Stimulated activated CD4-positive, alpha-beta T cell treated with anti-CD3 and anti-CD28 coated beads, TNF-alpha, amount 100 ng/mL, for 48 hours (primary cell): ENCODE data around the gene DLEC1.
A peak's percentile ranks its signal among the peaks of the same experiment; 100 is the strongest.

Experiments used
- DNase-seq, 3 donors: peaks; one replicate each; pipeline ENCODE4 v3.0.0-alpha.2; 2020; ENCODE audit warnings: low read depth in 3 of 3

Gene DLEC1

GRCh38 chr3:38039101-38039898, at the start of gene DLEC1:
Gene DLEC1 (plus strand): TSS chr3:38039208. CDS start chr3:38039226, 18 bp downstream.
- DNase-seq, result peak; percentile 58 to 73 (median 69)

- no peak for DNase-seq
These were observed 49.1 kb upstream of the DLEC1 start for GRCh38 chr3:37989821-37990480.

- DNase-seq, result no peak
These were observed 48.5 kb upstream of the DLEC1 start, which contains the start of gene VILL for GRCh38 chr3:37990527-37990926. Gene VILL (plus strand): TSS chr3:37990786. CDS start chr3:37993673, 2,887 bp downstream.

GRCh38 chr3:37991109-37991508, 47.9 kb upstream of the DLEC1 start:
- no peak for DNase-seq

GRCh38 chr3:37991823-37992222, 47.2 kb upstream of the DLEC1 start:
- DNase-seq, result no peak

- no peak for DNase-seq
These were observed 46.5 kb upstream of the DLEC1 start for GRCh38 chr3:37992271-37993066.

- DNase-seq, result no peak
These were observed 45.9 kb upstream of the DLEC1 start for GRCh38 chr3:37993067-37993455.

DNA sequence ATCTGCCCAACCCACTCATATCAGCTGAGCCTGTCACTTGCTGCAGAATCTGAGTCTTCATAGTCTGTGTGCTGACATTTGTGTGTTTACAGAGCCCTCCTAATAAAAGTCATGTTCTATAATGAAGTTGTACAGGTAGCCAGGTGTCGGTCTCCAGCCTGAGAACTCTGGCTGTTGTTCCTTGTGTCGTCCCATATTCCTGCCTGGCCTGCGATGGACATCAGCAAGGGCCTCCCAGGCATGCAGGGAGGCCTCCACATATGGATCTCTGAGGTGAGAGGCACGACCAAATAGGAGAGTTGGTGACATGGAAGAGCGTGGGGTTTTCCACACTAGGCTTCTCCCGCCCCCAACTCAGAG, 45.6 kb upstream of the DLEC1 start:
- no peak for DNase-seq

GRCh38 chr3:37993820-37994638, 45.0 kb upstream of the DLEC1 start:
- DNase-seq, result peak; percentile 64 to 65 (median 64)

DNA sequence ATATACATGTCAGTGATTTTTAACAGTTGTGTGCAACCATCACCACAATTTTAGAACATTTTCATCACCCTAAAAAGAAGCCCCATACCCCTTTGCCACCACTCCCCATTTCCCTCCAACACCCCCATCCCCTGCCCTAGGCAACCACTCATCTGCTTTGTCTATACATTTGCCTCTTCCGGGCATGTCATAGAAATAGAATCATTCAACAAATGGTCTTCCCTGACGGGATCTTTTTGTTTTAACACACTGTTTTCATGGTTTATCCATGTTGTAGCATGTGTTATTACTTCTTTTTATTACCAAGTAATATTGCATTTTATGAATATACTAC, 44.4 kb upstream of the DLEC1 start:
- DNase-seq, result no peak

GRCh38 chr3:37995652-37996641, 43.1 kb upstream of the DLEC1 start:
- no peak for DNase-seq

DNA sequence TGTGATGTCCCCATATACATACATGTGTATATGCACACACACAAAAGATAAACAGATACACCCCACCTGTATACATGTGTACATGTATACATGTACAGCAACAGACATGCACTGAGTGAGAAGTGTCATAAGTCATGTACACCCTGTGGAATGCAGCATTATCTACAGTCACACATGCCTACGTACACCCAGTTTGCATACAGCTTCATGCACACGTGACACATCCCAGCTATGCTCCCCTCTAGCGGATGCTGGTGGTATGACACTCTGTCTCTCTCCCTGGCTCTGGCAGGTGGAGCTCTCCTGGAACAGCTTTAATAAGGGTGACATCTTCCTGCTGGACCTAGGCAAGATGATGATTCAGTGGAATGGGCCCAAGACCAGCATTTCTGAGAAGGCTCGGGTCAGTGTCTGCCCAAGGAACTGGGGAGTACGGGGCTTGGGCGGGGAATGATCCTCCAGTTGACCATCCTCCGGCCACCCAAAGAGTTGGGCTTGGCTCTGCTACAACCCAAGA, 42.2 kb upstream of the DLEC1 start:
- peak; percentile 61 to 79 (median 76) for DNase-seq

GRCh38 chr3:37997342-37997741, 41.7 kb upstream of the DLEC1 start:
- no peak for DNase-seq

- no peak for DNase-seq
These were observed 41.1 kb upstream of the DLEC1 start for GRCh38 chr3:37997791-37998370.

GRCh38 chr3:37999836-38000235, 39.2 kb upstream of the DLEC1 start:
- DNase-seq, result no peak

- DNase-seq, result no peak
These were observed 38.6 kb upstream of the DLEC1 start for GRCh38 chr3:38000242-38000916.

- DNase-seq, result no peak
These were observed 38.0 kb upstream of the DLEC1 start for GRCh38 chr3:38000965-38001455.

DNA sequence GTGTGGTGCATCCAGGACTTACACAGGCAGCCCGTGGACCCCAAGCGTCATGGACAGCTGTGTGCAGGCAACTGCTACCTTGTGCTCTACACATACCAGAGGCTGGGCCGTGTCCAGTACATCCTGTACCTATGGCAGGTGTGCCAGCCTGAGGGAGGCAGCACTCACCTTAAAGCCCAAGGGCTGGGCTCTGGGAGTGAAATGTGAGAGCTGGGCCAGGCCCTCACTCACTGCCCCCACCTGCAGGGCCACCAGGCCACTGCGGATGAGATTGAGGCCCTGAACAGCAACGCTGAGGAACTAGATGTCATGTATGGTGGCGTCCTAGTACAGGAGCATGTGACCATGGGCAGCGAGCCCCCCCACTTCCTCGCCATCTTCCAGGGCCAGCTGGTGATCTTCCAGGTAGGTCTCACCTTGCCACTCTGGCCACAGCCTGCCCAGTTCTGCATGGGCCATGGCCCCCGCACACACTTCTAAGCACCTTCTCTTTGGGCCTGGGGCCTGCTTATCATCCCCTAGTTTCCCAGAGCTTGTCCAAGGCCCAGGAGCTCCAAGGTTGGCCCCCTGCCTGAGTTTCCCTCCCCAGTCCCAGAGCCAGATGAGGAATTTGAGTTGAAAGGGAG, 37.4 kb upstream of the DLEC1 start:
- no peak for DNase-seq
